Hepatocyte (in vitro differentiated cells): ENCODE data around the gene LOX. TPM values are rescaled to one million over a fixed set of nuclear protein-coding genes. Genes with fewer than 3 reads are reported as not detected.
"Not testable (repeated sequence)": the region's sequence is repeated elsewhere in the genome, so short reads cannot be mapped to it uniquely, and the experiment has no call there.

Experiments
- DNase-seq: peaks from one replicate; pipeline ENCODE4 v3.0.0-alpha.2; 2016; ENCODE audit warnings: low spot score
- H2AFZ ChIP-seq: fragments of 200-600 bp; sonication (generic); 2 replicates; pipeline ENCODE4 v1.6.0; 2016; ENCODE audit warnings: antibody characterized with exemption, mild to moderate bottlenecking
- H3K27ac ChIP-seq: fragments of 200-600 bp; sonication (generic); 2 replicates; pipeline ENCODE4 v1.5.1; 2016; ENCODE audit warnings: mild to moderate bottlenecking
- H3K27me3 ChIP-seq: fragments of 200-600 bp; sonication (generic); 2 replicates; pipeline ENCODE4 v1.6.1; 2016
- H3K36me3 ChIP-seq: fragments of 200-600 bp; sonication (generic); replicated peaks from 2 replicates; pipeline ENCODE4 v1.5.1; 2016; ENCODE audit warnings: low read depth; ENCODE audit not compliant: insufficient read depth
- H3K4me1 ChIP-seq: fragments of 200-600 bp; sonication (generic); 2 replicates; pipeline ENCODE4 v1.5.1; 2016; ENCODE audit warnings: mild to moderate bottlenecking, moderate library complexity; ENCODE audit not compliant: insufficient read depth
- H3K4me2 ChIP-seq: fragments of 200-600 bp; sonication (generic); 2 replicates; pipeline ENCODE4 v1.6.0; 2016
- H3K4me3 ChIP-seq: fragments of 200-600 bp; sonication (generic); 2 replicates; pipeline ENCODE4 v1.5.1; 2016; ENCODE audit warnings: mild to moderate bottlenecking
- H3K79me2 ChIP-seq: fragments of 200-600 bp; sonication (generic); 2 replicates; pipeline ENCODE4 v1.6.0; 2017; ENCODE audit warnings: mild to moderate bottlenecking
- H3K9me2 ChIP-seq: fragments of 200-600 bp; sonication (generic); replicated peaks from 2 replicates; pipeline ENCODE4 v1.6.0; 2017; ENCODE audit warnings: mild to moderate bottlenecking; ENCODE audit not compliant: insufficient read depth
- H3K9me3 ChIP-seq: fragments of 200-600 bp; sonication (generic); 2 replicates; pipeline ENCODE4 v1.5.1; 2016; ENCODE audit warnings: low read depth, mild to moderate bottlenecking
- H4K20me1 ChIP-seq: fragments of 200-600 bp; sonication (generic); 2 replicates; pipeline ENCODE4 v1.6.0; 2016; ENCODE audit warnings: mild to moderate bottlenecking; ENCODE audit not compliant: insufficient read depth, poor library complexity, severe bottlenecking
- CTCF ChIP-seq: fragments of 200-600 bp; sonication (generic); IDR thresholded peaks from 2 replicates; pipeline ENCODE4 v1.5.1; 2016; ENCODE audit warnings: antibody characterized with exemption, mild to moderate bottlenecking; ENCODE audit not compliant: poor library complexity
- EZH2 ChIP-seq: fragments of 200-600 bp; sonication (generic); IDR thresholded peaks from 2 replicates; pipeline ENCODE4 v1.6.1; 2016; ENCODE audit warnings: antibody characterized with exemption, mild to moderate bottlenecking, borderline replicate concordance
- EZH2phosphoT487 ChIP-seq: fragments of 200-600 bp; sonication (generic); IDR thresholded peaks from one replicate; pipeline ENCODE4 v1.6.1; 2018; ENCODE audit warnings: antibody characterized with exemption, mild to moderate bottlenecking, low read depth, moderate library complexity; ENCODE audit not compliant: unreplicated experiment, severe bottlenecking
- WGBS: methylation state at CpG from one replicate; pipeline ENCODE4 v1.1.6; 2016; ENCODE audit warnings: low lambda C conversion rate; ENCODE audit errors: missing lambda C conversion rate; 5-methylcytosine and 5-hydroxymethylcytosine counted together
- polyA plus RNA-seq: library from polyadenylated mRNA; unstranded; fragments of >200 nt; fragmentation: Nextera tagmentation; extraction: Ambion mirVana; gene quantifications from 2 replicates; pipeline ENCODE4 v1.2.1, GENCODE V29; 2016
- total RNA-seq: library from RNA; depleted of rRNA; stranded (reverse); fragments of >200 nt; gene quantifications from 2 replicates; pipeline ENCODE4 v1.2.3, GENCODE V29; 2014

Gene LOX
- total and polyA plus RNA-seq, 2 experiments from 2014 or later = 120 to 216 TPM

- no peak overlapping the region for H3K4me2 ChIP-seq
- no peaks in the 10 kb centered on the region for H4K20me1 ChIP-seq
- no peaks in the 10 kb centered on the region for H3K9me3 ChIP-seq
- no peak for TF ChIP-seq EZH2phosphoT487
- TF ChIP-seq CTCF = no peak
- no peak for TF ChIP-seq EZH2
- DNase-seq = peak; percentile 45
- H3K27ac ChIP-seq = no peak overlapping the region
- H3K36me3 ChIP-seq = no peaks in the 10 kb centered on the region
- no peak overlapping the region for H3K4me3 ChIP-seq
- H3K9me2 ChIP-seq = no peaks in the 10 kb centered on the region
- no peaks in the 10 kb centered on the region for H3K4me1 ChIP-seq
- WGBS = 65% methylated on average over 6 of the region's 6 CpGs
- no peaks in the 10 kb centered on the region for H3K79me2 ChIP-seq
- no peak overlapping the region for H2AFZ ChIP-seq
- H3K27me3 ChIP-seq = no peaks in the 10 kb centered on the region
These were observed 21.2 kb upstream of the LOX start for GRCh38 chr5:122099060-122099790.

GRCh38 chr5:122097391-122097790 is 19.3 kb upstream of the LOX start:
- no peak overlapping the region for H3K4me2 ChIP-seq
- no peaks in the 10 kb centered on the region for H3K9me2 ChIP-seq
- H3K27ac ChIP-seq = no peak overlapping the region
- H2AFZ ChIP-seq = no peak overlapping the region
- no peaks in the 10 kb centered on the region for H3K36me3 ChIP-seq
- no peaks in the 10 kb centered on the region for H3K27me3 ChIP-seq
- no peak overlapping the region for H3K4me3 ChIP-seq
- no peaks in the 10 kb centered on the region for H3K9me3 ChIP-seq
- no peaks in the 10 kb centered on the region for H3K4me1 ChIP-seq
- TF ChIP-seq EZH2 = no peak
- no peak for TF ChIP-seq CTCF
- TF ChIP-seq EZH2phosphoT487 = no peak
- no peaks in the 10 kb centered on the region for H3K79me2 ChIP-seq
- WGBS = 59% methylated on average over 1 of the region's 1 CpG
- H4K20me1 ChIP-seq = no peaks in the 10 kb centered on the region
- DNase-seq = no peak

GRCh38 chr5:122095158-122095557 is 17.1 kb upstream of the LOX start:
- no peak overlapping the region for H3K4me2 ChIP-seq
- H3K9me3 ChIP-seq = no peaks in the 10 kb centered on the region
- H3K27ac ChIP-seq = no peak overlapping the region
- H3K4me1 ChIP-seq = no peaks in the 10 kb centered on the region
- no peaks in the 10 kb centered on the region for H3K36me3 ChIP-seq
- H4K20me1 ChIP-seq = no peaks in the 10 kb centered on the region
- 86% methylated on average over 3 of the region's 3 CpGs for whole genome bisulfite sequencing
- no peak for DNase-seq
- no peaks in the 10 kb centered on the region for H3K9me2 ChIP-seq
- H3K79me2 ChIP-seq = no peaks in the 10 kb centered on the region
- H3K4me3 ChIP-seq = no peak overlapping the region
- no peak overlapping the region for H2AFZ ChIP-seq
- TF ChIP-seq EZH2phosphoT487 = no peak
- no peak for TF ChIP-seq EZH2
- TF ChIP-seq CTCF = no peak
- no peaks in the 10 kb centered on the region for H3K27me3 ChIP-seq

- not testable (repeated sequence) for H3K4me2 ChIP-seq, DNase-seq, H3K4me3 ChIP-seq, H3K36me3 ChIP-seq, H3K4me1 ChIP-seq, H2AFZ ChIP-seq, H3K27me3 ChIP-seq, H3K9me2 ChIP-seq, H3K27ac ChIP-seq, H3K9me3 ChIP-seq, H3K79me2 ChIP-seq, H4K20me1 ChIP-seq
- 91% methylated on average over 5 of the region's 5 CpGs for WGBS
These were observed 16.2 kb upstream of the LOX start for GRCh38 chr5:122094251-122094650.
